HG02763 (cell line): Measurements from ENCODE around the gene ACAT2.
"Not testable (repeated sequence)": the region's sequence is repeated elsewhere in the genome, so short reads cannot be mapped to it uniquely, and the experiment has no call there.

Experiments
- ATAC-seq: cut with Tn5 transposase; IDR thresholded peaks from one replicate; pipeline ENCODE4 v1.9.1; 2021; ENCODE audit warnings: mild to moderate bottlenecking, moderate library complexity; ENCODE audit not compliant: unreplicated experiment

Gene ACAT2

GRCh38 chr6:159806021-159806458 lies 44.2 kb downstream of the ACAT2 start:
- no peak for ATAC-seq

- ATAC-seq, result no peak
Observed at GRCh38 chr6:159807150-159807858, 45.5 kb downstream of the ACAT2 start.

GRCh38 chr6:159808647-159809046 lies 46.8 kb downstream of the ACAT2 start:
- no peak for ATAC-seq

- ATAC-seq, result no peak
Observed at GRCh38 chr6:159809149-159809548, 47.3 kb downstream of the ACAT2 start.

- ATAC-seq, result no peak
Observed at GRCh38 chr6:159813781-159814180, 51.9 kb downstream of the ACAT2 start.

GRCh38 chr6:159815410-159815809 lies 53.6 kb downstream of the ACAT2 start:
- ATAC-seq, result no peak

GRCh38 chr6:159816775-159817174 lies 54.9 kb downstream of the ACAT2 start:
- not testable (repeated sequence) for ATAC-seq

GRCh38 chr6:159817951-159818739 lies 56.3 kb downstream of the ACAT2 start:
- no peak for ATAC-seq

- no peak for ATAC-seq
Observed at GRCh38 chr6:159819098-159819497, 57.3 kb downstream of the ACAT2 start.

GRCh38 chr6:159819932-159820640 lies 58.2 kb downstream of the ACAT2 start:
- ATAC-seq, result peak; percentile 49

- no peak for ATAC-seq
Observed at GRCh38 chr6:159821122-159821521, 59.3 kb downstream of the ACAT2 start.

GRCh38 chr6:159821726-159822125 lies 59.9 kb downstream of the ACAT2 start:
- ATAC-seq, result no peak

GRCh38 chr6:159823953-159824352 lies 62.1 kb downstream of the ACAT2 start:
- ATAC-seq, result no peak

- not testable (repeated sequence) for ATAC-seq
Observed at GRCh38 chr6:159824690-159825089, 62.8 kb downstream of the ACAT2 start.

- no peak for ATAC-seq
Observed at GRCh38 chr6:159826004-159826403, 64.2 kb downstream of the ACAT2 start.

GRCh38 chr6:159826968-159827647 lies 65.3 kb downstream of the ACAT2 start:
- ATAC-seq, result no peak

GRCh38 chr6:159828074-159828473 lies 66.2 kb downstream of the ACAT2 start:
- no peak for ATAC-seq
